Breast epithelium (tissue), 3 donors: ENCODE measurements around the gene MINDY3.

Source experiments
- POLR2A ChIP-seq: fragments of 450-650 bp; IDR thresholded peaks from one replicate; pipeline ENCODE4 v1.6.1; 2016; ENCODE audit warnings: antibody characterized with exemption, mild to moderate bottlenecking, moderate library complexity
- POLR2AphosphoS5 ChIP-seq, 3 donors: sonication (generic); formaldehyde crosslinking; IDR thresholded peaks; one replicate each; pipeline ENCODE4 v1.6.1; 2017; ENCODE audit warnings: antibody characterized with exemption in 3 of 3
- TF ChIP-seq, protein P1 (sequence below), 3 donors: fragments of 450-650 bp; IDR thresholded peaks; one replicate each; pipeline ENCODE4 v1.5.1; 2016 to 2017; ENCODE audit warnings: antibody characterized with exemption in 3 of 3, mild to moderate bottlenecking in 3 of 3, moderate library complexity in 3 of 3

DNA sequence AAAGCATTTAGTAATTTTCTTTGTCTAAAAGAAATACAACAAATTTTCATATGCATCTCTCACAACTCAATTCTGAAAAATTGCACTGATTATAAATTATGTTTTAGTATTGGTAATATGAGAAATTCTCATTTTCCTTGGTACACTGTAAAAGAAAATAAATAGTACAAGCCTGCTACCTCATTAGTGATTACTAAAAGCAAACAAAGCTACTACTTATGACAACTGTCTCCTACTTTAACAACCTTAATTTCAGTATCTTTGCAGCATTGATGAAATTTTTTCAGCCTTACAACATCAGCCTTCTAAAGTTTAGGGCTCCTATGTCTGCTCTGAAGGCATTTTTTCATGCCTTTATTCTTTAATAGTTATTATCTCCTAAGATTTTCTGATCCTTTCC, 65.7 kb downstream of the MINDY3 start:
- TF ChIP-seq, protein P1, sequence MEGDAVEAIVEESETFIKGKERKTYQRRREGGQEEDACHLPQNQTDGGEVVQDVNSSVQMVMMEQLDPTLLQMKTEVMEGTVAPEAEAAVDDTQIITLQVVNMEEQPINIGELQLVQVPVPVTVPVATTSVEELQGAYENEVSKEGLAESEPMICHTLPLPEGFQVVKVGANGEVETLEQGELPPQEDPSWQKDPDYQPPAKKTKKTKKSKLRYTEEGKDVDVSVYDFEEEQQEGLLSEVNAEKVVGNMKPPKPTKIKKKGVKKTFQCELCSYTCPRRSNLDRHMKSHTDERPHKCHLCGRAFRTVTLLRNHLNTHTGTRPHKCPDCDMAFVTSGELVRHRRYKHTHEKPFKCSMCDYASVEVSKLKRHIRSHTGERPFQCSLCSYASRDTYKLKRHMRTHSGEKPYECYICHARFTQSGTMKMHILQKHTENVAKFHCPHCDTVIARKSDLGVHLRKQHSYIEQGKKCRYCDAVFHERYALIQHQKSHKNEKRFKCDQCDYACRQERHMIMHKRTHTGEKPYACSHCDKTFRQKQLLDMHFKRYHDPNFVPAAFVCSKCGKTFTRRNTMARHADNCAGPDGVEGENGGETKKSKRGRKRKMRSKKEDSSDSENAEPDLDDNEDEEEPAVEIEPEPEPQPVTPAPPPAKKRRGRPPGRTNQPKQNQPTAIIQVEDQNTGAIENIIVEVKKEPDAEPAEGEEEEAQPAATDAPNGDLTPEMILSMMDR (IDR thresholded peaks at IDR 0.05), result no peak
- TF ChIP-seq POLR2AphosphoS5 (IDR thresholded peaks at IDR 0.05), result no peak
- no peak for TF ChIP-seq POLR2A
